Measurements from ENCODE around the gene WDR19. TPM values are rescaled to one million over a fixed set of nuclear protein-coding genes. Genes with fewer than 3 reads are reported as not detected.

WDR19 gene
- total and polyA plus RNA-seq, 10 donors = 17.7 to 48.3 (median 24.6) TPM

GRCh38 chr4:39166669-39167068, 15.7 kb upstream of the WDR19 start:
- WGBS, 5 donors = 65 to 84% (median 77%) methylated on average over 7 of the region's 7 CpGs

GRCh38 chr4:39169426-39169825, 12.9 kb upstream of the WDR19 start:
- no peak for TF ChIP-seq POLR2AphosphoS5 (IDR thresholded peaks at IDR 0.05)
- no peak for TF ChIP-seq CTCF (IDR thresholded peaks at IDR 0.05 in 8 of 11, conservative IDR thresholded peaks at IDR 0.05 in 3 of 11)
- TF ChIP-seq POLR2A (IDR thresholded peaks at IDR 0.05) = no peak
- WGBS, 5 donors = 28 to 68% (median 55%) methylated on average over 3 of the region's 3 CpGs
- H3K27ac ChIP-seq = no peak overlapping the region
- no peak for DNase-seq
- H3K4me1 ChIP-seq = peaks cover 0 to 32% (median 7%) of the 10 kb centered on the region in 6 donors
- H3K4me3 ChIP-seq = no peak overlapping the region
- peaks cover 0 to 6% (median 0%) of the 10 kb centered on the region in 8 donors for H3K9me3 ChIP-seq
- H3K27me3 ChIP-seq (replicated peaks in 1 of 7) = no peaks in the 10 kb centered on the region
- intact Hi-C loops (cut with DNase I; ENCODE audit: low total_unique reads) = no loop called here
- H3K36me3 ChIP-seq = no peaks in the 10 kb centered on the region

More at GRCh38 chr4:39166669-39167068, 15.7 kb upstream of the WDR19 start:
- Histone ChIP-seq H3K36me3 (no peaks in the 10 kb centered on the region), H3K4me3 (no peak overlapping the region), H3K9me3 (peaks cover 0 to 6% (median 0%) of the 10 kb centered on the region in 8 donors), H3K27ac (peak overlapping the region in 7 of 8 donors; percentile 14 to 80 (median 69)), H3K27me3 (replicated peaks in 1 of 7) (no peaks in the 10 kb centered on the region), H3K4me1 (peaks cover 0 to 32% (median 7%) of the 10 kb centered on the region in 6 donors)
- DNase-seq = no peak
- intact Hi-C loops (cut with DNase I; ENCODE audit: low total_unique reads) = no loop called here
- TF ChIP-seq CTCF (IDR thresholded peaks at IDR 0.05 in 8 of 11, conservative IDR thresholded peaks at IDR 0.05 in 3 of 11) (no peak), POLR2A (IDR thresholded peaks at IDR 0.05) (no peak)

- no peak for DNase-seq
- TF ChIP-seq CTCF (IDR thresholded peaks at IDR 0.05 in 8 of 11, conservative IDR thresholded peaks at IDR 0.05 in 3 of 11) (no peak), POLR2A (IDR thresholded peaks at IDR 0.05) (no peak), POLR2AphosphoS5 (IDR thresholded peaks at IDR 0.05) (no peak)
- peaks cover 0 to 6% (median 0%) of the 10 kb centered on the region in 8 donors for H3K9me3 ChIP-seq
- no peak overlapping the region for H3K4me3 ChIP-seq
- intact Hi-C loops (cut with DNase I; ENCODE audit: low total_unique reads) = no loop called here
- no peaks in the 10 kb centered on the region for H3K36me3 ChIP-seq
- no peaks in the 10 kb centered on the region for H3K27me3 ChIP-seq (replicated peaks in 1 of 7)
- peaks cover 0 to 28% (median 6%) of the 10 kb centered on the region in 6 donors for H3K4me1 ChIP-seq
- no peak overlapping the region for H3K27ac ChIP-seq
- 80 to 94% (median 89%) methylated on average over 12 of the region's 12 CpGs for whole genome bisulfite sequencing, 5 donors
Observed at GRCh38 chr4:39170301-39170700, 12.0 kb upstream of the WDR19 start.

- Histone ChIP-seq H3K27ac (no peak overlapping the region), H3K27me3 (replicated peaks in 1 of 7) (no peaks in the 10 kb centered on the region), H3K36me3 (no peaks in the 10 kb centered on the region), H3K9me3 (no peaks in the 10 kb centered on the region), H3K4me3 (no peak overlapping the region), H3K4me1 (peaks cover 4 to 18% (median 14%) of the 10 kb centered on the region in 6 donors)
- intact Hi-C loops (cut with DNase I; ENCODE audit: low total_unique reads) = no loop called here
- no peak for TF ChIP-seq POLR2A (IDR thresholded peaks at IDR 0.05)
- no peak for TF ChIP-seq POLR2AphosphoS5 (IDR thresholded peaks at IDR 0.05)
- TF ChIP-seq CTCF (IDR thresholded peaks at IDR 0.05 in 8 of 11, conservative IDR thresholded peaks at IDR 0.05 in 3 of 11) = no peak
- no peak for DNase-seq
Observed at GRCh38 chr4:39178706-39179105, 3.6 kb upstream of the WDR19 start.

Measured in spleen (tissue), 11 donors.